B cell (primary cell): ENCODE data around the gene TJP2. TPM values are rescaled to one million over a fixed set of nuclear protein-coding genes. Genes with fewer than 3 reads are reported as not detected.

Experiments
- ATAC-seq: fragments of 200-7000 bp; cut with Tn5 transposase; one replicate; pipeline ENCODE4 v1.10.0; 2021; ENCODE audit warnings: low read depth, mild to moderate bottlenecking, moderate number of reproducible peaks, moderate library complexity
- CTCF ChIA-PET: fragments of 350-600 bp; sonication (Branson Sonifier 250); formaldehyde crosslinking; loops from one replicate; lab custom pipeline; 2021; ENCODE audit warnings: antibody characterized with exemption, inconsistent platforms; lab: Charles Lee
- POLR2A ChIA-PET: fragments of 350-600 bp; sonication (Branson Sonifier 250); formaldehyde crosslinking; loops from one replicate; lab custom pipeline; 2021; ENCODE audit warnings: antibody characterized with exemption; lab: Charles Lee
- DNase-seq: peaks from one replicate; pipeline ENCODE4 v3.0.0; 2013
- H2AFZ ChIP-seq: 2 replicates; pipeline ENCODE4 v1.6.1; 2012; ENCODE audit warnings: mild to moderate bottlenecking, low read depth, low read length; ENCODE audit not compliant: insufficient read depth, poor library complexity, severe bottlenecking
- H3K27ac ChIP-seq, 2 donors: 1 replicate in 1 of 2; 2 replicates in 1 of 2; pipeline ENCODE4 v1.5.1; 2012 to 2013; ENCODE audit warnings: low read length in 2 of 2, mild to moderate bottlenecking in 2 of 2, moderate library complexity in 1 of 2
- H3K27me3 ChIP-seq, 4 experiments: fragments of 200-600 bp in 1 of 4; sonication (generic) in 1 of 4; replicated peaks in 1 of 4; 1 replicate in 2 of 4; 2 replicates in 2 of 4; pipeline versions ENCODE4 v1.6.1 to v1.7.0; 2013 to 2016; ENCODE audit warnings: low read length in 3 of 4, mild to moderate bottlenecking in 2 of 4, mixed read lengths in 1 of 4, moderate library complexity in 1 of 4; ENCODE audit not compliant: insufficient read depth in 4 of 4, control insufficient read depth in 3 of 4; ENCODE audit errors: control extremely low read depth in 1 of 4
- H3K36me3 ChIP-seq, 2 experiments: replicated peaks in 1 of 2; 1 replicate in 1 of 2; 2 replicates in 1 of 2; pipeline versions ENCODE4 v1.6.1 to v1.7.1; 2013; ENCODE audit warnings: low read length in 1 of 2; ENCODE audit not compliant: insufficient read depth in 2 of 2, control insufficient read depth in 1 of 2; ENCODE audit errors: control extremely low read depth in 1 of 2, extremely low read depth in 1 of 2
- H3K4me1 ChIP-seq, 2 donors: fragments of 200-600 bp in 1 of 2; sonication (generic) in 1 of 2; 1 replicate in 1 of 2; 2 replicates in 1 of 2; pipeline versions ENCODE4 v1.5.1 to v1.6.1; 2013 to 2017; ENCODE audit warnings: low read length in 2 of 2; ENCODE audit not compliant: control insufficient read depth in 2 of 2, insufficient read depth in 2 of 2
- H3K4me2 ChIP-seq: replicated peaks from 2 replicates; pipeline ENCODE3; 2012; ENCODE audit warnings: mild to moderate bottlenecking, low read depth, low read length; ENCODE audit not compliant: poor library complexity, severe bottlenecking
- H3K4me3 ChIP-seq, 5 experiments: fragments of 200-600 bp in 1 of 5; sonication (generic) in 1 of 5; 1 replicate in 3 of 5; 2 replicates in 2 of 5; pipeline versions ENCODE4 v1.5.1 to v1.7.0; 2011 to 2016; ENCODE audit warnings: low read length in 4 of 5, mild to moderate bottlenecking in 4 of 5, low read depth in 2 of 5, control low read depth in 1 of 5, moderate library complexity in 1 of 5; ENCODE audit not compliant: insufficient read depth in 1 of 5; ENCODE audit errors: control extremely low read depth in 1 of 5, extremely low read depth in 1 of 5
- H3K79me2 ChIP-seq: fragments of 200-600 bp; sonication (generic); one replicate; pipeline ENCODE4 v1.6.0; 2016; ENCODE audit warnings: low read length; ENCODE audit not compliant: control insufficient read depth, insufficient read depth
- H3K9ac ChIP-seq: fragments of 200-600 bp; sonication (generic); 2 replicates; pipeline ENCODE4 v1.6.1; 2017; ENCODE audit warnings: mild to moderate bottlenecking, low read length, moderate library complexity
- H3K9me3 ChIP-seq, 3 donors: one replicate each; pipeline versions ENCODE4 v1.6.1 to v1.7.1; 2013; ENCODE audit warnings: low read length in 2 of 3; ENCODE audit not compliant: control insufficient read depth in 2 of 3, insufficient read depth in 1 of 3; ENCODE audit errors: control extremely low read depth in 1 of 3
- H4K20me1 ChIP-seq: 2 replicates; pipeline ENCODE4 v1.6.0; 2012; ENCODE audit warnings: mild to moderate bottlenecking, low read length; ENCODE audit not compliant: insufficient read depth, control insufficient read depth, poor library complexity, severe bottlenecking
- H3K27ac Mint-ChIP-seq: one replicate; pipeline ENCODE4 v1.8.0; 2021; ENCODE audit warnings: mixed read lengths
- H3K27me3 Mint-ChIP-seq: one replicate; pipeline ENCODE4 v1.8.0; 2021; ENCODE audit warnings: mixed read lengths
- H3K4me1 Mint-ChIP-seq: one replicate; pipeline ENCODE4 v1.8.0; 2021; ENCODE audit warnings: mixed read lengths
- H3K4me3 Mint-ChIP-seq: one replicate; pipeline ENCODE4 v1.8.0; 2021; ENCODE audit warnings: mixed read lengths
- H3K9me3 Mint-ChIP-seq: one replicate; pipeline ENCODE4 v1.8.0; 2022; ENCODE audit warnings: mixed read lengths; ENCODE audit not compliant: insufficient read depth
- CTCF ChIP-seq: fragments of 200-600 bp; IDR thresholded peaks from one replicate; pipeline ENCODE4 v1.8.0; 2022; ENCODE audit warnings: antibody characterized with exemption, mild to moderate bottlenecking
- EZH2 ChIP-seq: IDR thresholded peaks from 2 replicates; pipeline ENCODE4 v1.6.1; 2012; ENCODE audit warnings: borderline replicate concordance, low read depth, mild to moderate bottlenecking, moderate library complexity, low read length; ENCODE audit not compliant: insufficient read depth, poor library complexity, severe bottlenecking
- WGBS: methylation state at CpG from one replicate; pipeline ENCODE4 v1.1.5; 2013; ENCODE audit warnings: missing lambda C conversion rate; ENCODE audit not compliant: insufficient coverage; 5-methylcytosine and 5-hydroxymethylcytosine counted together
- intact Hi-C: fragments of 100-400 bp; cut with micrococcal nuclease; formaldehyde crosslinking; loops from one replicate; pipeline ENCODE4 v1.10.0; 2022
- polyA plus RNA-seq: library from polyadenylated mRNA; depleted of rRNA; stranded (reverse); fragments of >200 nt; gene quantifications from 2 replicates; pipeline ENCODE4 v1.2.3, GENCODE V29; 2012
- total RNA-seq, 2 donors: library from RNA; stranded (reverse); fragments of 120-200 nt in 1 of 2; gene quantifications; 1 replicate in 1 of 2; 2 replicates in 1 of 2; pipeline versions ENCODE4 v1.2.3 to v1.2.4, GENCODE V29; 2013 to 2022

TJP2 gene
- total and polyA plus RNA-seq, 2 donors (not counting 1 experiment from before 2014, with no cell fraction given) = 1.2 to 2.3 TPM

- Histone ChIP-seq H3K9me3 (no peaks in the 10 kb centered on the region), H3K4me3 (no peak overlapping the region), H3K27ac (no peak overlapping the region), H3K27me3 (no peaks in the 10 kb centered on the region), H3K4me1 (no peaks in the 10 kb centered on the region), H3K9ac (no peak overlapping the region), H3K4me2 (no peak overlapping the region), H3K79me2 (no peaks in the 10 kb centered on the region), H3K36me3 (no peaks in the 10 kb centered on the region), H4K20me1 (no peaks in the 10 kb centered on the region), H2AFZ (no peak overlapping the region)
- Mint-ChIP-seq H3K4me3 (no peak overlapping the region), H3K27me3 (no peaks in the 10 kb centered on the region), H3K9me3 (no peaks in the 10 kb centered on the region), H3K4me1 (peaks cover 6% of the 10 kb centered on the region), H3K27ac (no peak overlapping the region)
- DNase-seq (no peak), ATAC-seq (no peak)
- ChIA-PET POLR2A (no interaction called here), CTCF (no interaction called here)
- no CpG with 5 or more reads among the region's 2 CpGs for WGBS
- no peak for TF ChIP-seq EZH2
- TF ChIP-seq CTCF = no peak
- intact Hi-C loops = no loop called here
Measured at GRCh38 chr9:69188975-69189374, 14.9 kb downstream of the TJP2 start.

GRCh38 chr9:69190086-69190862, 16.2 kb downstream of the TJP2 start:
- Histone ChIP-seq H3K27ac (no peak overlapping the region), H3K4me2 (no peak overlapping the region), H3K4me1 (no peaks in the 10 kb centered on the region), H3K9ac (no peak overlapping the region), H4K20me1 (no peaks in the 10 kb centered on the region), H3K27me3 (no peaks in the 10 kb centered on the region), H3K9me3 (no peaks in the 10 kb centered on the region), H3K4me3 (no peak overlapping the region), H2AFZ (no peak overlapping the region), H3K79me2 (no peaks in the 10 kb centered on the region), H3K36me3 (no peaks in the 10 kb centered on the region)
- H3K9me3 Mint-ChIP-seq = no peaks in the 10 kb centered on the region
- DNase-seq (no peak), ATAC-seq (no peak)
- POLR2A ChIA-PET = no interaction called here
- CTCF ChIA-PET = interaction anchor here (6.4 kb wide), 1 partner anchor 136 kb away, joined by 101 read pairs; no protein-coding TSS in a partner anchor
- WGBS = 83% methylated on average over 1 of the region's 5 CpGs
- no peaks in the 10 kb centered on the region for H3K27me3 Mint-ChIP-seq
- peaks cover 6% of the 10 kb centered on the region for H3K4me1 Mint-ChIP-seq
- H3K27ac Mint-ChIP-seq = no peak overlapping the region
- intact Hi-C loops = loop anchor here (5.0 kb wide), 1 partner anchor 153 kb away; the partner anchor contains the start of gene FXN
- TF ChIP-seq EZH2 (no peak), CTCF (no peak)
- no peak overlapping the region for H3K4me3 Mint-ChIP-seq
